Mesendoderm (in vitro differentiated cells): Measurements from ENCODE around the gene FUT9.
"Not testable (repeated sequence)": the region's sequence is repeated elsewhere in the genome, so short reads cannot be mapped to it uniquely, and the experiment has no call there.

Experiments used
- DNase-seq: peaks from one replicate; pipeline ENCODE4 v3.0.0; 2013
- H2AK5ac ChIP-seq: 2 replicates; pipeline ENCODE4 v1.6.1; 2013; ENCODE audit warnings: low read length, inconsistent platforms
- H2BK120ac ChIP-seq: 2 replicates; pipeline ENCODE4 v1.6.1; 2013; ENCODE audit warnings: low read depth, mild to moderate bottlenecking, low read length, moderate library complexity, mixed read lengths
- H2BK15ac ChIP-seq: replicated peaks from 2 replicates; pipeline ENCODE4 v1.6.1; 2013; ENCODE audit warnings: low read depth, mild to moderate bottlenecking, moderate library complexity
- H2BK5ac ChIP-seq: 2 replicates; pipeline ENCODE4 v1.6.1; 2013; ENCODE audit warnings: low read length, inconsistent platforms
- H3K18ac ChIP-seq: 2 replicates; pipeline ENCODE4 v1.6.1; 2013; ENCODE audit warnings: mild to moderate bottlenecking, low read length, mixed read lengths
- H3K23ac ChIP-seq: one replicate; pipeline ENCODE4 v1.6.1; 2013; ENCODE audit warnings: low read length
- H3K27ac ChIP-seq: 2 replicates; pipeline ENCODE4 v1.5.1; 2013; ENCODE audit warnings: low read depth, mild to moderate bottlenecking, inconsistent platforms, low read length, moderate library complexity
- H3K27me3 ChIP-seq: 2 replicates; pipeline ENCODE4 v1.6.1; 2013; ENCODE audit warnings: low read length, control low read depth, mild to moderate bottlenecking, inconsistent platforms; ENCODE audit not compliant: insufficient read depth, poor library complexity
- H3K36me3 ChIP-seq: 2 replicates; pipeline ENCODE4 v1.6.1; 2013; ENCODE audit warnings: low read length, inconsistent platforms; ENCODE audit not compliant: control insufficient read depth, insufficient read depth
- H3K4ac ChIP-seq: one replicate; pipeline ENCODE4 v1.6.1; 2013; ENCODE audit warnings: low read depth, mild to moderate bottlenecking, low read length, moderate library complexity
- H3K4me1 ChIP-seq: 2 replicates; pipeline ENCODE4 v1.6.1; 2013; ENCODE audit warnings: low read depth, low read length, inconsistent platforms; ENCODE audit not compliant: control insufficient read depth
- H3K4me2 ChIP-seq: 2 replicates; pipeline ENCODE4 v1.6.1; 2013; ENCODE audit warnings: low read length
- H3K4me3 ChIP-seq: 2 replicates; pipeline ENCODE4 v1.5.1; 2013; ENCODE audit warnings: mild to moderate bottlenecking, low read length
- H3K56ac ChIP-seq: one replicate; pipeline ENCODE4 v1.6.1; 2013; ENCODE audit warnings: low read length
- H3K79me1 ChIP-seq: 2 replicates; pipeline ENCODE4 v1.6.1; 2013; ENCODE audit warnings: low read length, inconsistent platforms
- H3K79me2 ChIP-seq: 2 replicates; pipeline ENCODE4 v1.6.1; 2013; ENCODE audit warnings: mild to moderate bottlenecking, low read length; ENCODE audit not compliant: control insufficient read depth, insufficient read depth
- H3K9ac ChIP-seq: 2 replicates; pipeline ENCODE4 v1.6.1; 2013; ENCODE audit warnings: low read length, inconsistent platforms
- H4K5ac ChIP-seq: one replicate; pipeline ENCODE4 v1.6.1; 2013; ENCODE audit warnings: low read length
- H4K8ac ChIP-seq: one replicate; pipeline ENCODE4 v1.6.1; 2013; ENCODE audit warnings: low read depth, mild to moderate bottlenecking, control low read depth, low read length, moderate library complexity
- WGBS: extraction: QIAGEN DNeasy Blood & Tissue Kit; methylation state at CpG from one replicate; pipeline ENCODE4 v1.1.7; 2013; ENCODE audit warnings: low lambda C conversion rate, missing lambda C conversion rate; ENCODE audit not compliant: insufficient coverage; ENCODE audit errors: extremely low coverage; 5-methylcytosine and 5-hydroxymethylcytosine counted together

Gene FUT9

DNA sequence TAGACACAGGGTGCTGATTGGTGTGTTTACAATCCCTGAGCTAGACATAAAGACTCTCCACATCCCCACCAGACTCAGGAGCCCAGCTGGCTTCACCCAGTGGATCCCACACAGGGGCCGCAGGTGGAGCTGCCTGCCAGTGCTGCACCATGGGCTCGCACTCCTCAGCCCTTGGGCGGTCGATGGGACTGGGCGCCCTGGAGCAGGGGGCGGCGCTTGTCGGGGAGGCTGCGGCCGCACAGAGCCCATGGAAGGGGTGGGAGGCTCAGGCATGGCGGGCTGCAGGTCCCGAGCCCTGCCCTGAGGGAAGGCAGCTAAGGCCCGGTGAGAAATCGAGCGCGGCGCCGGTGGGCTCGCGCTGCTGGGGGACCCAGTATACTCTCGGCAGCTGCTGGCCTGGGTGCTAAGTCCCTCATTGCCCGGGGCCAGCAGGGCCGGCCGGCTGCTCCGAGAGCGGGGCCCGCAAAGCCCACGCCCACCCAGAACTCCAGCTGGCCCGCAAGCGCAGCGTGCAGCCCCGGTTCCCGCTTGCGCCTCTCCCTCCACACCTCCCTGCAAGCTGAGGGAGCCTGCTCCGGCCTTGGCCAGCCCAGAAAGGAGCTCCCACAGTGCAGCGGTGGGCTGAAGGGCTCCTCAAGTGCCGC lies 245.1 kb downstream of the FUT9 start:
- H2BK120ac ChIP-seq, H3K4ac ChIP-seq, H2AK5ac ChIP-seq, H3K4me3 ChIP-seq, H3K9ac ChIP-seq, H3K27me3 ChIP-seq, H4K5ac ChIP-seq, DNase-seq, H3K79me1 ChIP-seq, H4K8ac ChIP-seq, H3K4me2 ChIP-seq, H3K4me1 ChIP-seq, H3K36me3 ChIP-seq, H3K27ac ChIP-seq, H2BK15ac ChIP-seq, H3K79me2 ChIP-seq, H3K23ac ChIP-seq, H3K56ac ChIP-seq, H2BK5ac ChIP-seq, H3K18ac ChIP-seq: not testable (repeated sequence)
- WGBS, result no CpG with 5 or more reads among the region's 37 CpGs
